DND-41 (cell line): ENCODE measurements around the gene HGD.

Source experiments
- EZH2 ChIP-seq: IDR thresholded peaks from 3 replicates; pipeline ENCODE4 v1.6.1; 2012; ENCODE audit warnings: borderline replicate concordance, low read depth, mild to moderate bottlenecking, moderate library complexity, low read length, inconsistent platforms; ENCODE audit not compliant: severe bottlenecking
- TF ChIP-seq, protein P1 (sequence below): IDR thresholded peaks from 2 replicates; pipeline ENCODE4 v1.5.1; 2012; ENCODE audit warnings: borderline replicate concordance, low read length, moderate library complexity, mild to moderate bottlenecking; ENCODE audit not compliant: poor library complexity, severe bottlenecking; ENCODE audit errors: extremely low read depth

DNA sequence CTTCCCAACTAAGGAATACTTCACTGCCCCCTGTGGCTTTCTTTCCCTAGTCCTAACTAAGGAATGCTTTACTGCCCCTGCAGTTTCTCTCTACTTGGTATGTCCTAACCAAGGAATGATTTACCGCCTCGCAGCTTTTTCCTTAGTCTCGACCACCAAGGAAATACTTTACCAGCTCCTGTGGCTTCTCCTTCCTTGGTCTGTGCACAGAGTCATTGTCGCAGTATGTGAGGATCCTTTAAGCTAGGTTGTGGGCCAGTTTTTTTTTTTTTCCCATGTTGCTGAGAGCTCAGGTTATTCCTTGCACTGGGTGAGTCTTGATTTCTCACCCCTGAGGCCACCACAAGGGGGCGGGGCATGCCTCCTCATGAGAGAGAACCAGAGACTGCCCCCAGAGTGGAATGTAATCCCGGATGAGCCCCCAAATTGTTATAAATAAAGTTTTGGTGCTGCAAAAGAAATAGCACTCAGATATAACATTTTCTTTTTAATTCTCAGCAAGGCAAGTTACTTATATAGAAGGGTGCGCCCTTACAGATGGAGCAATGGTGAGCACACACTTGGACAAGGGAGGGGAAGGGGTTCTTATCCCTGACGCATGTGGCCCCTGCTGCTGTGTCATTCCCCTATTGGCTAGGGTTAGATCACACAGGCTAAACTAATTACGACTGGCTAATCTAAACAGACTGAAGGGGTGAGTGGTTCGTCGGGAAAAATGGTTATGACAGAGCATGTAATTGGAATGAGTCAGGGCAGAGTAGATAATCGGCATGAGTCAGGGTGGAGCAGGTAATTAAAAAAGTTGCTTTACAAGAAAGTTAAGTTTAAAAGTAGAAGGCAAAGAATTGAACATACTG is 58.9 kb downstream of the HGD start:
- TF ChIP-seq, protein P1, sequence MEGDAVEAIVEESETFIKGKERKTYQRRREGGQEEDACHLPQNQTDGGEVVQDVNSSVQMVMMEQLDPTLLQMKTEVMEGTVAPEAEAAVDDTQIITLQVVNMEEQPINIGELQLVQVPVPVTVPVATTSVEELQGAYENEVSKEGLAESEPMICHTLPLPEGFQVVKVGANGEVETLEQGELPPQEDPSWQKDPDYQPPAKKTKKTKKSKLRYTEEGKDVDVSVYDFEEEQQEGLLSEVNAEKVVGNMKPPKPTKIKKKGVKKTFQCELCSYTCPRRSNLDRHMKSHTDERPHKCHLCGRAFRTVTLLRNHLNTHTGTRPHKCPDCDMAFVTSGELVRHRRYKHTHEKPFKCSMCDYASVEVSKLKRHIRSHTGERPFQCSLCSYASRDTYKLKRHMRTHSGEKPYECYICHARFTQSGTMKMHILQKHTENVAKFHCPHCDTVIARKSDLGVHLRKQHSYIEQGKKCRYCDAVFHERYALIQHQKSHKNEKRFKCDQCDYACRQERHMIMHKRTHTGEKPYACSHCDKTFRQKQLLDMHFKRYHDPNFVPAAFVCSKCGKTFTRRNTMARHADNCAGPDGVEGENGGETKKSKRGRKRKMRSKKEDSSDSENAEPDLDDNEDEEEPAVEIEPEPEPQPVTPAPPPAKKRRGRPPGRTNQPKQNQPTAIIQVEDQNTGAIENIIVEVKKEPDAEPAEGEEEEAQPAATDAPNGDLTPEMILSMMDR = no peak
- TF ChIP-seq EZH2 = no peak
